IMR-90 (cell line): Measurements from ENCODE around the gene LCNL1.

Experiments
- BHLHE40 ChIP-seq: fragments of 150-350 bp; IDR thresholded peaks from 2 replicates; pipeline ENCODE4 v1.6.1; 2016; ENCODE audit warnings: mild to moderate bottlenecking, low read depth, low read length
- CEBPB ChIP-seq: IDR thresholded peaks from 2 replicates; pipeline ENCODE4 v1.6.1; 2012; ENCODE audit warnings: low read depth, low read length, improper control_type of control experiment
- CTCF ChIP-seq: conservative IDR thresholded peaks from 2 replicates; pipeline ENCODE4 v1.5.1; 2012; ENCODE audit warnings: mild to moderate bottlenecking, low read depth, low read length, improper control_type of control experiment
- ELK1 ChIP-seq: fragments of 150-350 bp; IDR thresholded peaks from 2 replicates; pipeline ENCODE4 v1.6.1; 2016; ENCODE audit warnings: low read depth, mild to moderate bottlenecking, low read length, moderate library complexity, borderline replicate concordance
- FOS ChIP-seq: fragments of 150-350 bp; IDR thresholded peaks from 2 replicates; pipeline ENCODE4 v1.6.1; 2016; ENCODE audit warnings: low read depth, low read length
- MAFK ChIP-seq: IDR thresholded peaks from 2 replicates; pipeline ENCODE4 v1.6.1; 2012; ENCODE audit warnings: low read depth, low read length, improper control_type of control experiment
- MAZ ChIP-seq: IDR thresholded peaks from 2 replicates; pipeline ENCODE4 v1.6.1; 2012; ENCODE audit warnings: low read depth, mild to moderate bottlenecking, low read length, improper control_type of control experiment, moderate library complexity, borderline replicate concordance
- POLR2A ChIP-seq: IDR thresholded peaks from 2 replicates; pipeline ENCODE4 v1.6.1; 2012; ENCODE audit warnings: mild to moderate bottlenecking, low read depth, low read length
- RAD21 ChIP-seq: IDR thresholded peaks from 2 replicates; pipeline ENCODE4 v1.6.1; 2012; ENCODE audit warnings: low read length, improper control_type of control experiment
- RCOR1 ChIP-seq: IDR thresholded peaks from 2 replicates; pipeline ENCODE4 v1.6.1; 2012; ENCODE audit warnings: mild to moderate bottlenecking, low read length, improper control_type of control experiment; ENCODE audit not compliant: insufficient replicate concordance
- RFX5 ChIP-seq: IDR thresholded peaks from 2 replicates; pipeline ENCODE4 v1.8.0; 2012; ENCODE audit warnings: low read depth, mild to moderate bottlenecking, low read length, moderate library complexity
- SMC3 ChIP-seq: fragments of 150-350 bp; IDR thresholded peaks from 2 replicates; pipeline ENCODE4 v1.6.1; 2016; ENCODE audit warnings: low read depth, mild to moderate bottlenecking, antibody characterized with exemption, low read length, moderate library complexity
- USF2 ChIP-seq: fragments of 150-350 bp; IDR thresholded peaks from 2 replicates; pipeline ENCODE4 v1.6.1; 2017; ENCODE audit warnings: mild to moderate bottlenecking, antibody characterized with exemption, low read length, low read depth

GRCh38 chr9:136972335-136972734, 10.5 kb upstream of the LCNL1 start:
- no peak for TF ChIP-seq CTCF
- TF ChIP-seq POLR2A, result no peak
- no peak for TF ChIP-seq SMC3
- no peak for TF ChIP-seq CEBPB
- no peak for TF ChIP-seq RAD21
- TF ChIP-seq BHLHE40, result no peak
- no peak for TF ChIP-seq MAZ
- no peak for TF ChIP-seq FOS
- no peak for TF ChIP-seq MAFK
- no peak for TF ChIP-seq USF2
- TF ChIP-seq RCOR1, result no peak
- no peak for TF ChIP-seq RFX5
- TF ChIP-seq ELK1, result no peak
